NCI-H2107 treated with DMSO at 0.1 percent for 48 hours (cell line): ENCODE results near the gene PPIB.
"Not testable (repeated sequence)": the region's sequence is repeated elsewhere in the genome, so short reads cannot be mapped to it uniquely, and the experiment has no call there.

Experiments
- DNase-seq: peaks from one replicate; lab custom pipeline; 2025; ENCODE audit not compliant: unreplicated experiment; lab: John Stamatoyannopoulos, UW

PPIB gene

GRCh38 chr15:64141798-64142512, 20.9 kb downstream of the PPIB start:
- no peak for DNase-seq

DNA sequence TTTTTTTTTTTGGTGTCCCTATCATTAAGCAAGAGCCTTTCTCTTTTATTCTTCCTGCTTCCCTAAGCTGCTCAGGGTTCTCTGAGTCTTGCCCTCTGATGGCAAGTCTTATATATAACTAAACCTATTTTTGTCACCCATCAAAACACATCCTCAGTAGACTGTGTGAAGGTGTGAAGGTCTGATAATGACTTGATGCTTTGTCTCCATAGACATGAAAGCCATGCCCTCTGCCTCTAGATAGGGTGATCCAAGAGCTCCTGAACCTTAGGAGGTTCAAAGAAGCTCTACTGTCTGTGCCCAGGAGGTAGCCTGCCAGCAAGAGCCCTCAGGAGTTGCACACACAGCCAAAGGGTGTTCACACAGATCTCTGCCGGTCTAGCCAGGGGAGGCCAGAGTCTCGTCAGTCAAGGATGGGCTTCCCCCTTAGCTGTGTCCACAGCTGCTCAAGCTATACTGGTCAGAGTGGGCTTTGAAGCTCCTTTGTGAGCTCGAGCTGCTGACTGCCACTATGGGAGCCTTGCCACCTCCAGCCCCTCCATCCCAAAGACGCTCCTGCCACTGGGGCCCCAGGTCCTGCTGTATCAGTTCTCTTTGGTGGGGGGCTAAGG, 24.4 kb downstream of the PPIB start:
- no peak for DNase-seq

- no peak for DNase-seq
These were observed 25.5 kb downstream of the PPIB start for GRCh38 chr15:64137226-64137833.

- DNase-seq: no peak
These were observed 26.5 kb downstream of the PPIB start for GRCh38 chr15:64136347-64136746.

DNA sequence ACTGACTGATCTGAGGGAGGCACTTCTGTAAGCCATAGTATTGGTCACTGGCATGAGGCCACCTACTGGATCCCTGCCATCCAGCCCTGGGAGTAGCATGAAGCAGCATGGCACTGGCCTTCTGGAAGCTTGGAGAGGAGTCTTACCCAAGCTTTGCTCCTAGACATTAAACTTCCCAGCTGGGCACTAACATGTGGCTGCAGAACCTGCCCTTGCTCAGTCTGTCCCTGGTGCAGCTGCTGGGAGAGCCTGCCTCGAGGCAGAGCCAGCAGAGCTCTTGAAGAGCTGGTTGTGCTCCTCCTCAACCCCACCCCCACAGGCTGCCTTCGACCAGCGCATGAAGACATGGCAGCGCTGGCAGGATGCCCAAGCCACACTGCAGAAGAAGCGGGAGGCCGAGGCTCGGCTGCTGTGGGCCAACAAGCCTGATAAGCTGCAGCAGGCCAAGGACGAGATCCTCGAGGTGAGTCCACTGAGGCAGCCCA, 28.4 kb downstream of the PPIB start:
- DNase-seq: no peak

DNA sequence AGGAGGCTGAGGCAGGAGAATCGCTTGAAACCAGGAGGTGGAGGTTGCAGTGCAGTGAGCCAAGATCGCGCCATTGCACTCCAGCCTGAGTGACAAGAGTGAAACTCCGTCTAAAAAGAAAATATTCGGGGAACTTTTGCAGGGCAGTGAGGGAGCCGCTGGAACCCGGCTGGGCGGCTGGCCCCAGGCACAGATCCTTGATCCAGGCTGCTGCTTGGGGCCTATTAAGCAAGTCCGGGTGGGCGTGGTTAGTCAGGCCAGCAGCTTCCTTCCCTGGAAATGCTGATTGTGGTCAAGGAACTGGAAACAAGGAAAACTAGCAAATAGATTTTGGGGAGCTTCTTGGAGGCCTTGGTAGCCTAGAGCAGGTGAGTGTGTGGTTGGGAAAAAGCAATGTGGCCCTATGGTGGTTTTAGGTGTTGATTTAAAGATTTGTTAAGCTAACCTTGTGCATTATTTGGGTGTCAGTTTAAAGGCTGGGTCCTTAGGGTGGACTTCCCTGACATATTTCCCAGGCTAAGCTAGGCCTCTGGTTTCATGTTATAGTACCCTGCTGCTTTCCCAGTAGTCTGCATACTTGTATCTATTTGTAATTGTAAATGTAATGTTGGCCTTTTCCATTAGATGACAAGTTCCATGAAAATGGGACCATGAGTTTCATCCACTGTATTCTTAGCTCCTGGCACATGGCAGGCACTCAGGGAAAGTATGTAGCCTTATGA, 29.0 kb downstream of the PPIB start:
- DNase-seq: no peak

DNA sequence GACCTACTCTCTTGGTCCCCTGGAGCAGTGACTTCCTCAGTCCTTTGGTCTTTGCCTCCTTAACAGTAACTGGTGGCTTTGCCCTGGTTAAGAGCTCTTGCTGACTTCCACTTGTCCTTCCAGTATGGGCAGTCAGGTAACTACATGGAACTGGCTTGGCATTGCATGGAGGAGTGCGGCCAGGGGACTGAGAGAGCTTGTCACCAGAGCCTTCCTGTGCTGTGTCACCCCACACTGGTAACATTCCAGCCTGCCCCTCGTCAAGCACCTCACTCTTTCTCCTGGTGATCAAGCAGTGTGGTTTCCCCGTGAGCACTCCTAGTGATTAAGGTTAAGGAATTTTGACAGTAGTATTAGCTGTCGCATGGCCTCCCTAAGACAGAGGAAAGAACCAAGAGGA, 30.6 kb downstream of the PPIB start:
- no peak for DNase-seq

DNA sequence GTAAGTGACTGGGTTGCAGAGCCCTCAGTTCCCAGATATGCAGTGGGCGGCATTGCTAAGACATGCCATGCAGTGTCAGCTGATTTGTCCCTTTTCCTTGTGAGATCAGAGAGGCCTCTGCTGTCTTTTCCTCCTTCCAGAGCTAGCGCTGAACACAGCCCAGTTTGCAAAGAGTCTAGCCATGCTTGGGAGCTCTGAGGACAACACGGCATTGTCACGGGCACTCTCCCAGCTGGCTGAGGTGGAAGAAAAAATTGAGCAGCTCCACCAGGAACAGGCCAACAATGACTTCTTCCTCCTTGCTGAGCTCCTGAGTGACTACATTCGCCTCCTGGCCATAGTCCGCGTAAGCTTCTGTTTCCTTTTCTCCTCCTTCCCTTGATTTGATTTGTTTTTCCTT, 31.3 kb downstream of the PPIB start:
- DNase-seq: no peak

DNA sequence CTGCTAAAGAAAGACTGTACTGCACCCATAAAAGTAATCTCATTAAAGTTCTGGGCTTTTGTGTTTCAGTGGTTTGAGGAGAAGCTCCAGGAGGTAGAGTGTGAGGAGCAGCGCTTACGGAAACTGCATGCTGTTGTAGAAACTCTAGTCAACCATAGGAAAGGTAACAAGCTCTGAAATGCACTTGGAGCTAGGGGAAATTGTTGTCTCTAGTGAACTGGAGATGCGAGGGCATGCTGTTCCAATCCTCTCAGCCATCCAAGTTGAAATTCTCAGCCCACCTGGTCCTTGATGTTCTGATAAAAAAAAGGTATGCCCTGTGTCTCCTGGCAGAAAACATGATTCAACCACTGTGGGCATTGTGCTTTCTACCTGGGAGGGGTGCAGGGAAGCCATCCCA, 32.7 kb downstream of the PPIB start:
- DNase-seq: no peak

DNA sequence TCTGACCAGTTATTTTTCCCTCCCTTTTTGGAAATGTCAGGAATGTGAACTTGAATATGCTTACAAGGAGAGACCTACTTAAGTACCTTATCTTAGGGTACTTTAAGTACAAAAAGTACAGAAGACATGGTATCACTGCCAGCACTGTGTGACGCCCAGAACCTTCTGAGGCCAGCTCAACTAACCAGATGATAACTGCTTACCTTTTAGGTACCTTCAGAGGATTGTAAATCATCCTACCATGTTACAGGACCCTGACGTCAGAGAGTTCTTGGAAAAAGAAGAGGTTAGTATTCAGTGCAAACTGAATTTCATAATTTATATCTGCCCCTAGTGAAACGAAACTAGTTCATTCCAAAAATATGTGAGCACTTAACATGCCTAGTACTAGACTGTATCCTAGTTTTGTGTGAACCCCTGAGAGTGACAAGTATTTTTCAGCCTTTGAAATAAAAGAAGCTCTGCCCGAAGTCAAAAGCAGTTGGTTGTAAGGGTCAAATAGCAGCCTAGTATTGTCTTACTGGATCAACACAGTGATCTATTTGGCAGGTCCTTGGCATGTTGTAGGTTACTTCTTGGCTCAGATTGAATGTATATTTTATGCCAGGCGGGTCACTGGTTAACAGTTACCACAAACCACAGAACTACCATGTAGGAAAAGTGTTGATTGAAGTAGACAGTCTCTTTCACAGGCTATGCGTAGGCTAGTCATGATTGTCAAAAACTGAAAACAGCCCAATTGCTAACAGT, 35.1 kb downstream of the PPIB start:
- no peak for DNase-seq

DNA sequence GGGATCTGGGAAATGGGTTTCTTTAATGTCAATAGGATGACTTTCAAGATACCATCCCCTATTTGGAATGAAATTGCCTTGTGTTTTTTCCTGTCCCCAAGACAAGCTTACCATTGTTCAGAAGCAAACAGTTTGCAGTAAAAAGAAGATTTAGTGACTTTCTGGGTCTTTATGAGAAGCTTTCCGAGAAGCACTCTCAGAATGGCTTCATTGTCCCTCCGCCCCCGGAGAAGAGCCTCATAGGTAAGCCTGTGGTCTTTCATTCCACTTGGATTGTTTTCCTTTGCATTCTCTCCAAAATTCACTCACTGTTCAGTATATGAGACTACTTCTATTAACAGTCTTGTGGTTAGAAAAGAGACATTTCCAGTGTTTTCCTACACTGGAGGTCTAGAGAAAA, 36.8 kb downstream of the PPIB start:
- DNase-seq: no peak

- DNase-seq: no peak
These were observed 39.9 kb downstream of the PPIB start for GRCh38 chr15:64122936-64123351.

DNA sequence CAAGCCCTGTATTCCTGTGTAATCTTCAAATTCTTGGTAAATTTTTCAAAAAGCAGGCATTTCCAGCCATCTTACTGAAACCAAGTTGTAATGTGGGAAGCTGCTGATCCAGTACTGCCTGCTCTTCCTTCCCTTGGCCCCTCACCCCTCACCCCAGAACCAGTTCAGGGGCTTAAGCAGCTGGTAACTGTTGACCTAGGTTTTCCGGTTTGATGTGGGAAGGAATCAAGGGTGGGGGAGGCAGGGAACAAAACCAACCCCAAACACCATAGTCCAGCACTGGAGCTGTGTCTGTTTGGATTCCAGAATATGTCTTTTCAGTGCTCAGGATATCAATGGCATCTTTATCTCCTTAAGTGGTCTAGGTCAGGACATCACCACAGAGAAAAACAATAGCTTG, 40.4 kb downstream of the PPIB start:
- no peak for DNase-seq

DNA sequence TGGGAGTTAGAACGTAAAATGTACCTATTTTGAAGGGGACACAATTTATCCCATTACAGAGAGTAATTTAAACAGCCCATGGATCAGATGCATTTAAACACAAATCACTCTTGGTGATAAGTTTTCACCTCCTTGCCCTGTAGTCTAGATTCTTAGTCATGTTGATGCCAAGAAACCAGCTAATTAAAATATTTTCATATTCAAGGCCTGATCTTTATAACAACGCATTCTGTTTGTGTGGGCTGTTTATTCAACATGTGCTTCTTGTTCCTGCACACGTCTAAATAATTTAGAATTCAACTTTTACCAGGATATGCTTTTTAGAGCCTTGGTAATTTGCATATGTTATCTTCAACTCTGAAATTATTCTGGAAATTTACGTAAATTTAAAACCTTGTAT, 41.2 kb downstream of the PPIB start:
- no peak for DNase-seq

DNA sequence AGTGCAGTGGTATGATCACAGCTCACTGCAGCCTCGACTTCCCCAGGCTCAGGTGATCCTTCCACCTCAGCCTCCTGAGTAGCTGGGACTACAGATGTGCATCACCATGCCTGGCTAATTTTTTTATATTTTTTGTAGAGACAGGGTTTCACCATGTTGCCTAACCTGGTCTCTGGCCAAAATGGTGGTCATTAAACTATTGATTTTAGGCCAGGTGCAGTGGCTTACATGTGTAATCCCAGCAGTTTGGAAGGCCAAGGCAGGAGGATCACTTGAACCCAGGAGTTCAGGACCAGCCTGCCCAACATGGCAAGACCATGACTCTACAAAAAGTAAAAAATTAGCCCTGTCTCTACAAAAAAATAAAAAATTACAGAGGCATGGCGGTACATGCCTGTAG, 42.5 kb downstream of the PPIB start:
- DNase-seq: not testable (repeated sequence)

DNA sequence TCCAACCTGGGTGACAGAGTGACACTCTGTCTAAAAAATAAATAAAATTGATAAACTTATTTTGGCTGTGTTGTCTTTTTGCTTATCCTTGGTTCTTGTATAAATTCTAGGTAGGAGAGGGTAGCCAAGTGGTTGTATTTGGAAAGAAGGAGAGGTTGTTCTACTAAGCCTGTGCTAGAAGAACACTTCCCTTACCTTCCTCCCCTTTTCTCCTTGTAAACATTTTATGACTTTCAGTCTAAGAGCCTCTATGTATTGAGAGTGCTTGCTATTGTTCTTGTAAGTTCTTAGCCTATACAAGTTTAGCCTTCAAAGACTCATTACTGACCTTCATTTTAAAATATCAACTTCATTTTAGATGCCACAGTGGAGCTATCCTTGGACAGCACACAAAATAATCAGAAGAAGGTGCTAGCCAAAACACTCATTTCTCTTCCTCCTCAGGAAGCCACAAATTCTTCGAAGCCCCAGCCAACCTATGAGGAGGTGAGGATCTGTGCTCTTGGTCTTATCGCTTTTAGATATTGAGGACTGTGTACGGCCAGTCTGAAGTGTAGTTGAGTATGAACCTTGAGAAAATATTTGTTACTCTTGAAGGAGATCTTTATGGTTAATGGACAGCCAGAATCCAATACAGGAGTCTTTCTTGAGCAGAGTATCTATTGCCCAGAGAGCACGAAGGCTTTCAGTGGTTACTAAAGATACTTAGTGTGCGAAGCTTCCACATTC, 44.9 kb downstream of the PPIB start:
- no peak for DNase-seq

GRCh38 chr15:64112904-64113303, 49.9 kb downstream of the PPIB start:
- no peak for DNase-seq

GRCh38 chr15:64112073-64112772, 50.6 kb downstream of the PPIB start:
- no peak for DNase-seq

DNA sequence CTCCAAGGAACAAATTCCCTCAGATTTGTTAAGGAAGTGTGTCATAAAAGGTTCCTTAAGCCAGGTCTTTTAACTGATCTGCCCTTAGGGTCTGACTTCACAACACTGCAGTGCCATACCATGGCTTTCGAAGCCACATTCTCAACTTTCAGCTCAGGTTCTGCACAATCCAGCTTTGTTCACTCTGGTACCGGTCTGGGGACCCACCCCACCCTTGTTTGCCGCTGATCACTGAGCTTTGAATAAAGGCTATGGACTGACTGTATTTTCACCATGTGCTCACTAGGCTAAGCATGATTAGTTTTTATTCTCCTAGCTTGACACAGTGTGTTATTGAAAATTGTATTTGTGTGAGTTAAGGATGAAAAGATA, 51.2 kb downstream of the PPIB start:
- DNase-seq: no peak
